OCI-LY7 (cell line): Measurements from ENCODE around the gene LUC7L.

Source experiments
- EZH2phosphoT487 ChIP-seq: fragments of 200-600 bp; sonication (generic); IDR thresholded peaks from 2 replicates; pipeline ENCODE4 v1.6.1; 2018; ENCODE audit warnings: low read depth, borderline replicate concordance, mild to moderate bottlenecking, mixed run types, antibody characterized with exemption, low read length, moderate library complexity, mixed read lengths
- TF ChIP-seq, protein P1 (sequence below): fragments of 200-600 bp; sonication (generic); conservative IDR thresholded peaks from 2 replicates; pipeline ENCODE4 v1.5.1; 2014; ENCODE audit warnings: mild to moderate bottlenecking, antibody characterized with exemption, low read length, moderate library complexity, mixed read lengths

DNA sequence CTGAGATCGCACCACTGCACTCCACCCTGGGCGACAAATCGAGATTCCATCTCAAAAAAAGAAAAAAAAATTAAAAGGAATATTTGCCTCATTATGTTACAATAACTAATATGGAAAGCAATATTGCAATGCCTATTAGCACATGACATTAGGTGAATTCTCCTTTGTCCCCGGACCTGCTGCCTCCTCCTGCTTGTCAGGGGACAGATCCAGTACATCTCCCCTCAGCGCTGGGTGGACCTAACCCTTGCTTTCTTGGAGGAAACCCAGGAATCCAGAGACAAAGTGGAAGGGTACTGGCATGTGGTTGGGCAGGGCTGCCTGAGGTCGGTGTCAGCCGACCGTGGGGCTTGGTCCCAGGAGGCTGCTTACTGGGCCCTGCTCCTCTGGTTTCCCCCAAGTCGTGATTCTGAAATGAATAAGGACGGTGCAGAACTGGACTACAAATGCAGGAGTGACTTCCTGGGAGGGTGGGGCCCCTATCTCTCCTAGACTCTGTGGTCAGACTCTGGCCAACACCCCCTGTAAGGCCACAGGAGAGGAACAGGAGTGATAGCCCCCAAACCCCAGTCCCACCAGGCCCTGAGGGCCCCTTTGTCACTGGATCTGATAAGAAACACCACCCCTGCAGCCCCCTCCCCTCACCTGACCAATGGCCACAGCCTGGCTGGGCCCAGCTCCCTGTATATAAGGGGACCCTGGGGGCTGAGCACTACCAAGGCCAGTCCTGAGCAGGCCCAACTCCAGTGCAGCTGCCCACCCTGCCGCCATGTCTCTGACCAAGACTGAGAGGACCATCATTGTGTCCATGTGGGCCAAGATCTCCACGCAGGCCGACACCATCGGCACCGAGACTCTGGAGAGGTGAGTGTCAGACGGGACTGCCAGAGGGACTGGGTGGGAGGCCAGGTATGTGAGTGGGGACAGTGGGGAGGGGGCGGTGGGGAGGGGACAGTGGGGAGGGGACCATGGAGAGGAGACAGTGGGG, 76.8 kb downstream of the LUC7L start, which contains the start of gene HBZ:
- TF ChIP-seq, protein P1, sequence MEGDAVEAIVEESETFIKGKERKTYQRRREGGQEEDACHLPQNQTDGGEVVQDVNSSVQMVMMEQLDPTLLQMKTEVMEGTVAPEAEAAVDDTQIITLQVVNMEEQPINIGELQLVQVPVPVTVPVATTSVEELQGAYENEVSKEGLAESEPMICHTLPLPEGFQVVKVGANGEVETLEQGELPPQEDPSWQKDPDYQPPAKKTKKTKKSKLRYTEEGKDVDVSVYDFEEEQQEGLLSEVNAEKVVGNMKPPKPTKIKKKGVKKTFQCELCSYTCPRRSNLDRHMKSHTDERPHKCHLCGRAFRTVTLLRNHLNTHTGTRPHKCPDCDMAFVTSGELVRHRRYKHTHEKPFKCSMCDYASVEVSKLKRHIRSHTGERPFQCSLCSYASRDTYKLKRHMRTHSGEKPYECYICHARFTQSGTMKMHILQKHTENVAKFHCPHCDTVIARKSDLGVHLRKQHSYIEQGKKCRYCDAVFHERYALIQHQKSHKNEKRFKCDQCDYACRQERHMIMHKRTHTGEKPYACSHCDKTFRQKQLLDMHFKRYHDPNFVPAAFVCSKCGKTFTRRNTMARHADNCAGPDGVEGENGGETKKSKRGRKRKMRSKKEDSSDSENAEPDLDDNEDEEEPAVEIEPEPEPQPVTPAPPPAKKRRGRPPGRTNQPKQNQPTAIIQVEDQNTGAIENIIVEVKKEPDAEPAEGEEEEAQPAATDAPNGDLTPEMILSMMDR: no peak
- TF ChIP-seq EZH2phosphoT487: no peak
